WERI-Rb-1 (cell line): ENCODE results near the gene PSRC1.

Experiments used
- DNase-seq: peaks from one replicate; pipeline ENCODE4 v3.0.0-alpha.2; 2020
- H3K27ac ChIP-seq: fragments of 250-450 bp; sonication (Bioruptor Pico); 2 replicates; pipeline ENCODE4 v1.5.1; 2020; ENCODE audit warnings: mild to moderate bottlenecking, moderate library complexity
- H3K27me3 ChIP-seq: fragments of 250-450 bp; sonication (Bioruptor Pico); 2 replicates; pipeline ENCODE4 v1.5.1; 2021; ENCODE audit warnings: mild to moderate bottlenecking, low read depth, moderate library complexity; ENCODE audit not compliant: insufficient read depth, severe bottlenecking
- H3K36me3 ChIP-seq: fragments of 250-450 bp; sonication (Bioruptor Pico); 2 replicates; pipeline ENCODE4 v1.5.1; 2020; ENCODE audit warnings: mild to moderate bottlenecking, moderate library complexity
- H3K4me3 ChIP-seq: 2 replicates; pipeline ENCODE4 v1.5.1; 2011; ENCODE audit warnings: low read depth, mild to moderate bottlenecking, control low read depth, low read length
- H3K9me3 ChIP-seq: fragments of 250-450 bp; sonication (Bioruptor Pico); 2 replicates; pipeline ENCODE4 v1.5.1; 2021; ENCODE audit warnings: mild to moderate bottlenecking, moderate library complexity; ENCODE audit not compliant: severe bottlenecking
- TF ChIP-seq, protein P1 (sequence below): IDR thresholded peaks from 2 replicates; pipeline ENCODE4 v1.5.1; 2011; ENCODE audit warnings: low read depth, mild to moderate bottlenecking, control low read depth, inconsistent platforms, low read length

PSRC1 gene

DNA sequence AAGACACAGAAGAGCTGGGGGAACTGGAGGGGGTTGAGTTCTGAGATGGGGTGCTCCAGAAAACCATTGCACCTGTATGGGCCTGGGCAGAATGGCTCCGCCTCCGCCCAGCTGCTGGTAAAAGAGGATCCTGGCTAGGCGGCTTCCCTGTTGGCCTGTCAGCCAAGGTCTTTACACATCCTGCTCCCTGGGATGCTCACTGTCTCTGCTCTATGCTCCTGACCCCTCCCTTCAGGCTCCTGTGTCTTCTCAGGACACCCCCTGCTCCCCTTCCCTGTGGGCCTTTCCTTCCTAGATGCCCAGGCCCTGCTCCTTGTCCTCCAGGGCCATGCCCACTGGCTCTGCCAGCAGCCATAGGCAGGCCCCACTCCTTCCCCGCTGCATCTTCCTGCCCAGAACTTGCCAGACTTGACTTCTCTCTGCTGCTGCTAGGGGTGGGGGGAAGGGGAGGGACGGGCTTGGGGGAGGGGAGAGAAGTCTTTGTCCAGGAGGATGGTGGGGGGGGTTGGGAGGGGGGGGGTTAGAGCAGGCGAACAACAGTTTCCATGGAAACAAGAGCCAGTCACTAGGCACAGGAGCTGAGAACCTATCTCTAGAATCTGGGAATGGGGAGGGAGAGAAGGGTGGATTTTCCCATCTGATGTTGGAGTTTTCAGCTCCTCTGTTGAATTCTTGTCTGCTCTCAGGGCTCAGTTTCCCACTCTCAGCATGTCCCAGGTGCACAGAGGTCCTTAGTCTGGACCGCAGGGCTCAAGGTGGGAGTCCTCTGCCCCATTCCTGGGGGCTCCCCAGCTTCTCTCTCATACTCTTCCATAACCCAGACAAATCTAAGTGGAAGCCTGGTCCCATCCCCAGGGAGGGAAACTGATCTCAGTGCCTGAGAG is 23.0 kb downstream of the PSRC1 start:
- Histone ChIP-seq H3K27me3 (no peaks in the 10 kb centered on the region), H3K36me3 (peaks cover 62% of the 10 kb centered on the region), H3K27ac (peak overlapping the region; percentile 44), H3K9me3 (no peaks in the 10 kb centered on the region), H3K4me3 (no peak overlapping the region)
- TF ChIP-seq, protein P1, sequence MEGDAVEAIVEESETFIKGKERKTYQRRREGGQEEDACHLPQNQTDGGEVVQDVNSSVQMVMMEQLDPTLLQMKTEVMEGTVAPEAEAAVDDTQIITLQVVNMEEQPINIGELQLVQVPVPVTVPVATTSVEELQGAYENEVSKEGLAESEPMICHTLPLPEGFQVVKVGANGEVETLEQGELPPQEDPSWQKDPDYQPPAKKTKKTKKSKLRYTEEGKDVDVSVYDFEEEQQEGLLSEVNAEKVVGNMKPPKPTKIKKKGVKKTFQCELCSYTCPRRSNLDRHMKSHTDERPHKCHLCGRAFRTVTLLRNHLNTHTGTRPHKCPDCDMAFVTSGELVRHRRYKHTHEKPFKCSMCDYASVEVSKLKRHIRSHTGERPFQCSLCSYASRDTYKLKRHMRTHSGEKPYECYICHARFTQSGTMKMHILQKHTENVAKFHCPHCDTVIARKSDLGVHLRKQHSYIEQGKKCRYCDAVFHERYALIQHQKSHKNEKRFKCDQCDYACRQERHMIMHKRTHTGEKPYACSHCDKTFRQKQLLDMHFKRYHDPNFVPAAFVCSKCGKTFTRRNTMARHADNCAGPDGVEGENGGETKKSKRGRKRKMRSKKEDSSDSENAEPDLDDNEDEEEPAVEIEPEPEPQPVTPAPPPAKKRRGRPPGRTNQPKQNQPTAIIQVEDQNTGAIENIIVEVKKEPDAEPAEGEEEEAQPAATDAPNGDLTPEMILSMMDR, result no peak
- DNase-seq, result no peak

DNA sequence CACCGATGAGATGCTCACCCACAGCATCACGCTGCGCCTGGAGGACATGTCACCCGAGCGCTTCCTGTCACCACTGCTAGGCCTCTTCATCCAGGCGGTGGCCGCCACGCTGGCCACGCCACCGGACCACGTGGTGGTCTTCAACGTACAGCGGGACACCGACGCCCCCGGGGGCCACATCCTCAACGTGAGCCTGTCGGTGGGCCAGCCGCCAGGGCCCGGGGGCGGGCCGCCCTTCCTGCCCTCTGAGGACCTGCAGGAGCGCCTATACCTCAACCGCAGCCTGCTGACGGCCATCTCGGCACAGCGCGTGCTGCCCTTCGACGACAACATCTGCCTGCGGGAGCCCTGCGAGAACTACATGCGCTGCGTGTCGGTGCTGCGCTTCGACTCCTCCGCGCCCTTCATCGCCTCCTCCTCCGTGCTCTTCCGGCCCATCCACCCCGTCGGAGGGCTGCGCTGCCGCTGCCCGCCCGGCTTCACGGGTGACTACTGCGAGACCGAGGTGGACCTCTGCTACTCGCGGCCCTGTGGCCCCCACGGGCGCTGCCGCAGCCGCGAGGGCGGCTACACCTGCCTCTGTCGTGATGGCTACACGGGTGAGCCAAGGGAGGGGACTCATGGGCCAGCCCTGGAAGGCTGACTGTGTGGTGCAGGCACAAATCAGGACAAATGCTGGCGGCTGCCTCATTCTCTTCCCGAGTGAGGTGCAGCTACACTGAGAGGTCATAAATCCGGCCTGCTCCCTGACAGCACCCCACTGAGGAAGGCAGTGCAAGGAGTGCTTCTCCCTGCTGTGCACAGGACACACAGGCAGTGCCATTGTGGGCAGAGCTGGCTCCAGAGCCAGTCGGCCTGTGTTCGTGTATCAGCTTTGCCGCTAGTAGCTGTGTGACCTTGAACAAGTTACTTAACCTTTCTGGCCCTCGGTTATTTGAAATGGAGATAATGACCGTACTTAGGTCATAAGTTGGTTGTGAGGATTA is 24.2 kb downstream of the PSRC1 start:
- H3K9me3 ChIP-seq, result no peaks in the 10 kb centered on the region
- peaks cover 63% of the 10 kb centered on the region for H3K36me3 ChIP-seq
- DNase-seq, result no peak
- TF ChIP-seq, protein P1, result no peak
- H3K4me3 ChIP-seq, result no peak overlapping the region
- H3K27ac ChIP-seq, result no peak overlapping the region; the same call in 1 of the 2 replicates
- no peaks in the 10 kb centered on the region for H3K27me3 ChIP-seq

DNA sequence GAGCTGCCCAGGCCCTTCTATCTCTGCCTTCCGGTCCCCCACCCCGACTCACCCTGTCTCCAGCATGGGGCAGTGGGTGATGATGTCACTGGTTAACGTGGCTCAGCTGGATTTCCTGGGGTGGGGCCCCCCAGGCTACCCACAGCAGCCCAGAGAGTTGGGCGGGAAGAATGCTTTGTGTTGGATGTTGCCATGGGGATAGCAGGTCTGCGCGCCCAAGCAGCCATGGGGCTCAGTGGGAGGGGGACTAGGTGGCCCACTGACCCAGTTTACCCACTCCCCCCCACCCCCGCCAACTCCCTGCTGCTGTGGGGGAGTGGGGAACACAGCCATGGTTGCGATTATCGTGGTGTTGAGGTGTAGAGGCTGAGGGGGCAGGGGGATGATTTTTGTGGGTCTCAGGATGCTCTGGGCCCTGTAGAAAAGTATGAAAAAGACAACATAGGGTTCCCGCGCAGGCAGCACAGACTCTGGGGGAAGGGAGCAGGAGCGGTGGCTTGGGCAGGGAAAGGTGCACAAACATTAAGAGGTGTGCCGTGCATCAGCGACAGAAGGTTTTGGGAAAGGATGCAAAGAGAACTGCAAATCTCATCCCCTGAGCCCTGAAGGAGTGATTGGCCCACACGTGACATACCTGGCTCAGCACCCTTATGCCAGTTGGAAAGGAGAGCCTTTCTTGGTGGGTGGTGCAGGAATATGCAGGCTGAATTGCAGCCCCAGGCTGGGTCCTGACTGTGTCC is 25.1 kb downstream of the PSRC1 start:
- TF ChIP-seq, protein P1, result no peak
- Histone ChIP-seq H3K36me3 (peaks cover 64% of the 10 kb centered on the region), H3K9me3 (no peaks in the 10 kb centered on the region), H3K4me3 (no peak overlapping the region), H3K27me3 (no peaks in the 10 kb centered on the region), H3K27ac (no peak overlapping the region; the same call in 1 of the 2 replicates)
- DNase-seq, result no peak

DNA sequence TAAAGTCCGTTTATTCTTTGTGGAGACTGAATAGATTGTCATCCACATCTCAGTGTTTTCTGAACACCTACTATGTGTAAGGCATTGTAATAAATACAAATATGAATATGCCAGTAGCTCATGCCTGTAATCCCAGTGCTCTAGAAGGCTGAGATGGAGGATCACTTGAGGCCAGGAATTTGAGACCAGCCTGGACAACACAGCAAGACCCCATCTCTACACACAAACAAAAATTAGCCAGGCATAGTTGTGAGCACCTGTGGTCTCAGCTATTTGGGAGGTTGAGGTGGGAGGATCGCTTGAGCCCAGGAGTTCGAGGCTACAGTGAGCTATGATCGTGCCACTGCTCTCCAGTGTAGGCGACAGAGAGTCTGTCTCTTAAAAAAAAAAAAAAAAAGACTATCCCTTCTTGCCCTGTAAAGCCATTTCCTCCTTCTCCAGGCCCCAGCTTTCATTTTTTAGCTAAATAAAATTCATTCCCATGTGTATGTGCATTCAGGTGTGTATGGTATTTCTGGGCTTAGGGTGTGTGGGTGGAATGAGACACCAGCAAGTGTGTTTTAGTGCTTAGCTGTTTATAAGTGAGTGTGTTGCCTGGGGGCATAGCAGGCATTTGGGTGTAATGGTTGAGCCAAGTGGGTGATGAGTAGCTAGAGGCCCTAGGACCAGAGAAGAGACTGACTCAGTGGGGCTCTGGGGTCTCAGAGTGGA is 25.8 kb downstream of the PSRC1 start:
- no peak overlapping the region for H3K4me3 ChIP-seq
- H3K36me3 ChIP-seq, result peaks cover 64% of the 10 kb centered on the region
- DNase-seq, result no peak
- no peaks in the 10 kb centered on the region for H3K27me3 ChIP-seq
- peak overlapping the region; percentile 82 for H3K27ac ChIP-seq
- no peaks in the 10 kb centered on the region for H3K9me3 ChIP-seq
- TF ChIP-seq, protein P1, result no peak

DNA sequence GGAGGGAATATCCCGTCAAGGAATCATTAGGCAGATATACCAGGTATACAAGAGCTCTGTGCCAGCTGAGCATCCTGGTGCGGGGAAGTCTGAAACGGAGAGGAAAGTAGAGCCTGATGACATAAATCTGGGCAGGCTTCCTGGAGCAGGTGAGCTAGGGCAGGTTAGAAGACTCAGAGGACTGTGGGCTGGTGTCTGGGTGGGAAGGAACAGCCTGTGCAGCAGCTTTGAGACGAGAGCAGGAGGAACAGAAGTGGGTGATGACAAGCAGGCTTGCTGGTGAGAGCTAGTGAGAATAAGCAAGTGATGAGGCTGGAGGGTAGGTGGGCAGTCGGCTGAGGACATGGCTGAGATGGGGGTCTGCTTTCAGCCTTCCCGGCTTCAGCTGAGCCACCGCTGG is 26.9 kb downstream of the PSRC1 start:
- TF ChIP-seq, protein P1, result no peak

More for the DNA sequence above, 26.9 kb downstream of the PSRC1 start:
- no peak overlapping the region for H3K4me3 ChIP-seq
- H3K27me3 ChIP-seq, result no peaks in the 10 kb centered on the region
- H3K36me3 ChIP-seq, result peaks cover 64% of the 10 kb centered on the region
- peak overlapping the region; percentile 82 for H3K27ac ChIP-seq
- peaks cover 1% of the 10 kb centered on the region for H3K9me3 ChIP-seq
- DNase-seq, result no peak
